ENCODE data around the gene PEX5L.

DNA sequence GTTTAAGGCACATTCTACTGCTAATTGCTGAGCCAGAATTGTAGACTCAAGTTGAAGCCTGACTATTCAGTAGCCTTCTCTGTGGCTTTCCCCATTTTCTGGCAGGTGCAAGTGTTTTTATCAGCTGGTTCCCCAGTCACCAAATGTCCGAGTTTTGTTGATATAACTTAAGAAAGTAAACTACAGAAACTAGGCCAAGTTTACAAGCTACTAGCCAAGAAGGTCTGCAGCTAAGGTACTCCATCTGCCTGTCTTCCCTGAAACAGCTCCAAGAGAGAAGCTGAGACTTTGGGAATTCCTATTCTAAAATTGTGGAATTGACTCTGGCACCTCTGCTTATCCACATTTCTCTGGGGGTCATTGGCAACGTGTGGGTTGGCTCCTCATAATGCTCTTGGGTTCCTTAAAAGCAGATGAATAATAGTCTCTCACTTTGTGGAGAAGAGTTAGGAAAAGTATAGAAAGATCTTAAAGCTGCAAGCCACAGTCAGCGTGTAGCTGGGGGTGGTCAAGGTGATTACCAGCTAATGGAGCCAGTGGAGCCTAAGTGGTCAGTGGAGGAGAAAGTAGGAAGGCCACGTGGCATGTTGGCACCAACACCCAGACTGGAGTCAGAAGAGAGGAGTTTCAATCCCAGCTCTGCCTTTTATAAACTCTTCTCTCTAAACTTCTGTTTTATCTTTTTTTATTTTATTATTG lies 128.8 kb downstream of the PEX5L start:
- TF ChIP-seq, protein P1, sequence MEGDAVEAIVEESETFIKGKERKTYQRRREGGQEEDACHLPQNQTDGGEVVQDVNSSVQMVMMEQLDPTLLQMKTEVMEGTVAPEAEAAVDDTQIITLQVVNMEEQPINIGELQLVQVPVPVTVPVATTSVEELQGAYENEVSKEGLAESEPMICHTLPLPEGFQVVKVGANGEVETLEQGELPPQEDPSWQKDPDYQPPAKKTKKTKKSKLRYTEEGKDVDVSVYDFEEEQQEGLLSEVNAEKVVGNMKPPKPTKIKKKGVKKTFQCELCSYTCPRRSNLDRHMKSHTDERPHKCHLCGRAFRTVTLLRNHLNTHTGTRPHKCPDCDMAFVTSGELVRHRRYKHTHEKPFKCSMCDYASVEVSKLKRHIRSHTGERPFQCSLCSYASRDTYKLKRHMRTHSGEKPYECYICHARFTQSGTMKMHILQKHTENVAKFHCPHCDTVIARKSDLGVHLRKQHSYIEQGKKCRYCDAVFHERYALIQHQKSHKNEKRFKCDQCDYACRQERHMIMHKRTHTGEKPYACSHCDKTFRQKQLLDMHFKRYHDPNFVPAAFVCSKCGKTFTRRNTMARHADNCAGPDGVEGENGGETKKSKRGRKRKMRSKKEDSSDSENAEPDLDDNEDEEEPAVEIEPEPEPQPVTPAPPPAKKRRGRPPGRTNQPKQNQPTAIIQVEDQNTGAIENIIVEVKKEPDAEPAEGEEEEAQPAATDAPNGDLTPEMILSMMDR (IDR thresholded peaks at IDR 0.05) = no peak
- TF ChIP-seq POLR2A (IDR thresholded peaks at IDR 0.05) = no peak
